ENCODE measurements around the gene IFNA8. TPM values are rescaled to one million over a fixed set of nuclear protein-coding genes. Genes with fewer than 3 reads are reported as not detected.
"Not testable (repeated sequence)": the region's sequence is repeated elsewhere in the genome, so short reads cannot be mapped to it uniquely, and the experiment has no call there.

The IFNA8 gene
- total RNA-seq, 1 donor from 2014 or later: not detected

GRCh38 chr9:21429191-21429590 is 20.3 kb downstream of the IFNA8 start:
- TF ChIP-seq, protein P1, sequence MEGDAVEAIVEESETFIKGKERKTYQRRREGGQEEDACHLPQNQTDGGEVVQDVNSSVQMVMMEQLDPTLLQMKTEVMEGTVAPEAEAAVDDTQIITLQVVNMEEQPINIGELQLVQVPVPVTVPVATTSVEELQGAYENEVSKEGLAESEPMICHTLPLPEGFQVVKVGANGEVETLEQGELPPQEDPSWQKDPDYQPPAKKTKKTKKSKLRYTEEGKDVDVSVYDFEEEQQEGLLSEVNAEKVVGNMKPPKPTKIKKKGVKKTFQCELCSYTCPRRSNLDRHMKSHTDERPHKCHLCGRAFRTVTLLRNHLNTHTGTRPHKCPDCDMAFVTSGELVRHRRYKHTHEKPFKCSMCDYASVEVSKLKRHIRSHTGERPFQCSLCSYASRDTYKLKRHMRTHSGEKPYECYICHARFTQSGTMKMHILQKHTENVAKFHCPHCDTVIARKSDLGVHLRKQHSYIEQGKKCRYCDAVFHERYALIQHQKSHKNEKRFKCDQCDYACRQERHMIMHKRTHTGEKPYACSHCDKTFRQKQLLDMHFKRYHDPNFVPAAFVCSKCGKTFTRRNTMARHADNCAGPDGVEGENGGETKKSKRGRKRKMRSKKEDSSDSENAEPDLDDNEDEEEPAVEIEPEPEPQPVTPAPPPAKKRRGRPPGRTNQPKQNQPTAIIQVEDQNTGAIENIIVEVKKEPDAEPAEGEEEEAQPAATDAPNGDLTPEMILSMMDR (conservative IDR thresholded peaks at IDR 0.05; ENCODE audit: low read depth, low read length): no peak
- H3K4me3 ChIP-seq (ENCODE audit: low read depth, low read length): no peak overlapping the region
- DNase-seq (ENCODE audit: low read depth): no peak

DNA sequence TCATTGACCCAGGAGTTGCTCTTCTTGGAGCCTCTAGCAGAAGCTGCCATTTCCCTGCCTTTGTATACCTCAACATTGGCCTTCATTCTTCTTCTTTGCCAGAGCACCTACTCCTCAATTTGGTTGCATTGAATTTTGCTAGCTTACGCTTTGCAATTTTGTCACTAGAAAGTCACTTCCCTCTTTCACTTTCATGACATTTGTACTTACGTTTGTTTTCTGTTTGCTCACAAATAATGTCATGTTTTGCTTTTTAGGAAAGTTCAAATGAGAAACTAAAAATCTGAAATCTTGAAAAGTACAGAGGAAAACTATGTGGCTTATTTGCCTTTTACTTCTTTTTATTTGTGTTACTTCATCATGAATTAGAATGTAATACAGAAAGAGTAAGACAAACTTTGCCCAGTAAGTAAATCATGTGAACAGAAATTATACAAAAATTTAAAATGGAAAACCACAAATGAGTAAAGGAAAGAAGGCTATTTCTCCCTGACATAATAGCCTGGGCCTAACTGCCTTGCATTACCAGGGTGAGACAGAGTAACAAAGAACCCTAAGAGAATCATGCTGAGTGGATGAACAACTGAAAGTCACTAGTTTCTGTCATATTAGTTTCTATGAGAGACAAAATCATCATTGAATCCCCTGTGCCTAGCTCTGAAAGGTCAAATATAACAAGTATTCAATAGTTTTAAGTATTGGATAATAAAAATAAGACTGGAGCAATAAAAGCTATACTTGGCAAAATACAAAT is 23.9 kb downstream of the IFNA8 start:
- DNase-seq (ENCODE audit: low read depth): no peak
- TF ChIP-seq, protein P1 (conservative IDR thresholded peaks at IDR 0.05; ENCODE audit: low read depth, low read length): no peak
- H3K4me3 ChIP-seq (ENCODE audit: low read depth, low read length): no peak overlapping the region

DNA sequence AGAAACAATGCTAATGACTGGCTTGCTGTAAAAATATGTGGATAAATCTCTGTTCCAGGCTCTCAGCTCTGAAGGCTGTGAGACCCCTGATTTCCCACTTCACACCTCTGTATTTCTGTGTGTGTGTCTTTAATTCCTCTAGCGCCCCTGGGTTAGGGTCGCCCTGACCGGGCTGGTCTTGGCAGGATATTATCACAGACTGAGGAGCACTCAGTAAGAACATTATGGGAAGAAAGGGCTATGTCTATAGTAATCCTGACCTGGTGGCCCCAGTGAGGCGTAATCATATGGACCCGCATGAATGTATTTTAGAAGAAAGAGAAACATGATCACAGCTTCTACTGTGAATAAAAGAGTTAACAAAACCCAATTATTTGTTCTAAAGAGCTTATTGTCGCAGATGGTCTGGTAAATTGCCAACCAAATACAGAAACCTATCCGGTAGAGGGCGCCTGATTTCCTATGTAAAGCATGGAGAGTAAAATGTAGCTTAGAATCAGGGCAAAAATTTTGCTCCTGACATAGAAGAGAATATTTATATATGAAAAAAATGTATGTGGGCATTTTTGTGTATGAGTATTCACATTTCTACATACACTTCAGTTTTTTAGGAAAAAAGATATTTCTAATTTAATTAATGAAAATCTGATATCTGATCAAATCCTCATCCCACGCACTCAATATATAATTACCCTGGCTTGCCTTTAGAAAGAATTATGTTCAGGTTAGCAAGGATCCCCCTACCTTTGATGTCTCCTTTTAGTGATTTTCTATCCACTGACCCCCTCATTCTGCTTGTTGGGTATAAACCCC is 25.5 kb downstream of the IFNA8 start:
- no peak overlapping the region for H3K4me3 ChIP-seq (ENCODE audit: low read depth, low read length)
- no peak for DNase-seq (ENCODE audit: low read depth)
- TF ChIP-seq, protein P1 (conservative IDR thresholded peaks at IDR 0.05; ENCODE audit: low read depth, low read length): peak; percentile 63

GRCh38 chr9:21435015-21435383 is 26.1 kb downstream of the IFNA8 start:
- H3K4me3 ChIP-seq (ENCODE audit: low read depth, low read length); DNase-seq (ENCODE audit: low read depth): not testable (repeated sequence)

DNA sequence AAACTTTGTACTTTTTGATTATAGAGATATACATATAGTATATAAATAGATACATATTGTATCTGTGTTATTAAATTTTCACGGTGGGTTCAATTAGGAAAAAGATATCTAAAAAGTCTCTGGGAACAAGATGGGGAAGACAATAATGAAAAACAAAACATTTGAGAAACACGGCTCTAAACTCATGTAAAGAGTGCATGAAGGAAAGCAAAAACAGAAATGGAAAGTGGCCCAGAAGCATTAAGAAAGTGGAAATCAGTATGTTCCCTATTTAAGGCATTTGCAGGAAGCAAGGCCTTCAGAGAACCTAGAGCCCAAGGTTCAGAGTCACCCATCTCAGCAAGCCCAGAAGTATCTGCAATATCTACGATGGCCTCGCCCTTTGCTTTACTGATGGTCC is 31.2 kb downstream of the IFNA8 start, which contains the start of gene IFNA1:
Gene IFNA1, plus strand, starts transcription at position 301 of the 400 bp plus-strand sequence. Its CDS starts 69 bp downstream, at position 370.
- DNase-seq (ENCODE audit: low read depth): no peak
- no peak within 1 kb of the TSS for H3K4me3 ChIP-seq (ENCODE audit: low read depth, low read length)
- TF ChIP-seq, protein P1 (conservative IDR thresholded peaks at IDR 0.05; ENCODE audit: low read depth, low read length): no peak

GRCh38 chr9:21443849-21444625 is 35.1 kb downstream of the IFNA8 start:
- no peak overlapping the region for H3K4me3 ChIP-seq (ENCODE audit: low read depth, low read length)
- TF ChIP-seq, protein P1 (conservative IDR thresholded peaks at IDR 0.05; ENCODE audit: low read depth, low read length): no peak
- no peak for DNase-seq (ENCODE audit: low read depth)

DNA sequence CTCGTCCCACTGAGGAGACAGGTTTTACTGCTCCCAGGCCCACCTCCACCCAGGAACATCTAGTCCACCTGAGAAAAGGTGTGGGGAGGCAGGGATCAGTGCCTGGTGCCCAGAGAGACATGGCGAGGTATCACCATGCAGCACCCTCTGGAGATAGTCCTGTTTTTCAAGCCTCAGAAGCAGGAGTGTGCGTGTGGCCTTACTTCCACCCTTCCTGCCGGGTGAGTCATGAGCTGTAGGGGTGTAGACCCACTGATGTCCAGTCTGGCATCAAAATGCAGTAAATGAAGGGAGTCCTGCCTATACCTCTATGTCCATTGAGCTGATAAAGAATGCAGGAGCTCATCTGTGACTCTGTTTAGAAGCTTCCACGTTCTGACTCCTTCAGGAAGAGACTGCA is 40.4 kb downstream of the IFNA8 start:
- not testable (repeated sequence) for DNase-seq (ENCODE audit: low read depth); H3K4me3 ChIP-seq (ENCODE audit: low read depth, low read length)
